K562 (cell line): ENCODE measurements around the gene TBC1D10A. TPM values are rescaled to one million over a fixed set of nuclear protein-coding genes. Genes with fewer than 3 reads are reported as not detected.

Source experiments
- FOSL1 ChIP-seq: fragments of 200-800 bp; sonication (Bioruptor generic); conservative IDR thresholded peaks from 2 replicates; pipeline ENCODE4 v1.6.1; 2016; ENCODE audit warnings: missing genetic modification characterization, missing compliant biosample characterization
- HDGF ChIP-seq: fragments of 450-650 bp; IDR thresholded peaks from 2 replicates; pipeline ENCODE4 v1.6.1; 2016
- IRF2 ChIP-seq: sonication (generic); formaldehyde crosslinking; IDR thresholded peaks from 2 replicates; pipeline ENCODE4 v1.8.1; 2022; ENCODE audit warnings: mild to moderate bottlenecking, missing genetic modification reagents
- MAFK ChIP-seq: IDR thresholded peaks from 2 replicates; pipeline ENCODE4 v1.6.1; 2011; ENCODE audit warnings: low read length, improper control_type of control experiment
- MGA ChIP-seq: fragments of 450-650 bp; IDR thresholded peaks from 2 replicates; pipeline ENCODE4 v1.6.1; 2016; ENCODE audit warnings: mild to moderate bottlenecking, moderate library complexity
- MTF1 ChIP-seq: fragments of 250-450 bp; sonication (Bioruptor Pico); IDR thresholded peaks from 2 replicates; pipeline ENCODE4 v1.9.0; 2021; ENCODE audit warnings: moderate library complexity, mild to moderate bottlenecking, inconsistent platforms, borderline replicate concordance
- NFIC ChIP-seq: fragments of 450-650 bp; IDR thresholded peaks from 2 replicates; pipeline ENCODE4 v1.6.1; 2017; ENCODE audit warnings: mild to moderate bottlenecking, inconsistent platforms
- RAD51 ChIP-seq: fragments of 450-650 bp; IDR thresholded peaks from 2 replicates; pipeline ENCODE4 v1.7.1; 2016; ENCODE audit warnings: low read depth, mild to moderate bottlenecking, borderline replicate concordance
- YY1 ChIP-seq, 3 experiments: IDR thresholded peaks; 2 replicates each; pipeline ENCODE4 v1.6.1; 2011; ENCODE audit warnings: low read length in 2 of 3, mild to moderate bottlenecking in 2 of 3, moderate library complexity in 2 of 3, borderline replicate concordance in 1 of 3, control low read depth in 1 of 3, low read depth in 1 of 3; ENCODE audit not compliant: insufficient read depth in 3 of 3, insufficient replicate concordance in 2 of 3, control insufficient read depth in 1 of 3, insufficient read length in 1 of 3; ENCODE audit errors: extremely low read depth in 1 of 3
- ZNF134 ChIP-seq: fragments of 250-450 bp; sonication (Bioruptor Pico); conservative IDR thresholded peaks from 2 replicates; pipeline ENCODE4 v1.4.0; 2020
- ZNF444 ChIP-seq: fragments of 250-450 bp; sonication (Bioruptor Pico); IDR thresholded peaks from 2 replicates; pipeline ENCODE4 v1.4.0; 2020; ENCODE audit warnings: mild to moderate bottlenecking, moderate library complexity
- polyA plus RNA-seq, 8 experiments: library from polyadenylated mRNA; depleted of rRNA in 4 of 8; stranded (reverse) in 5 of 8; unstranded in 3 of 8; fragments of >200 nt; fragmentation: Nextera tagmentation in 2 of 8; fragmentation: Illumina TruSeq in 1 of 8; extraction: Ambion mirVana in 2 of 8; extraction: Trizol in 1 of 8; gene quantifications; 2 replicates each; pipeline versions ENCODE4 v1.2.1 to v1.2.3, GENCODE V29; 2011 to 2014; ENCODE audit warnings: inconsistent platforms in 1 of 8, missing spikeins in 1 of 8
- total RNA-seq, 7 experiments: library from RNA; depleted of rRNA in 6 of 7; stranded (reverse); fragments of >200 nt in 6 of 7; fragmentation: Illumina TruSeq in 2 of 7; extraction: Trizol in 2 of 7; gene quantifications; 2 replicates each; pipeline versions ENCODE4 v1.2.1 to v1.2.3, GENCODE V29; 2011 to 2021; ENCODE audit warnings: low replicate concordance in 1 of 7

The TBC1D10A gene
- total and polyA plus RNA-seq, 9 of the 15 experiments (the other 6 are each of a cell fraction or from before 2014, with no cell fraction given) = 0.13 to 10.4 (median 4.6) TPM

- peak; percentile 45 for TF ChIP-seq MGA
- TF ChIP-seq IRF2 (CRISPR knock-in tag) = no peak
- no peak for TF ChIP-seq ZNF444 (CRISPR knock-in tag)
- TF ChIP-seq RAD51 = 0 out of 2 replicates have a peak, but pooled peaks have one; percentile 21
- no peak for TF ChIP-seq FOSL1 (tag)
- TF ChIP-seq HDGF = no peak
- TF ChIP-seq YY1 (IDR thresholded peaks at IDR 0.05; ENCODE audit: borderline replicate concordance in 1 of 3, control insufficient read depth in 1 of 3, extremely low read depth in 1 of 3, insufficient read depth in 3 of 3, insufficient read length in 1 of 3, insufficient replicate concordance in 2 of 3, low read depth in 1 of 3, low read length in 2 of 3) = peak in 2 of 3 experiments; percentile 52 to 59
- no peak for TF ChIP-seq MAFK
- TF ChIP-seq MTF1 (CRISPR knock-in tag) = no peak
- TF ChIP-seq NFIC = no peak
- TF ChIP-seq ZNF134 = no peak
These were observed 63.6 kb downstream of the TBC1D10A start (continued) for GRCh38 chr22:30262917-30263741.
